ENCODE measurements around the gene MMP24.

- TF ChIP-seq ZC3H13 (CRISPR knock-in tag; IDR thresholded peaks at IDR 0.05) = no peak
- no peak for TF ChIP-seq CTCF (CRISPR knock-in tag; IDR thresholded peaks at IDR 0.05)
- no peak for TF ChIP-seq USF2 (IDR thresholded peaks at IDR 0.05; ENCODE audit: low read depth, low read length)
- no peak for TF ChIP-seq USF2 (CRISPR knock-in tag; IDR thresholded peaks at IDR 0.05; ENCODE audit: borderline replicate concordance)
- no peak for TF ChIP-seq ARNT (IDR thresholded peaks at IDR 0.05)
- no peak for TF ChIP-seq RARG (CRISPR knock-in tag; IDR thresholded peaks at IDR 0.05; ENCODE audit: low read depth)
- TF ChIP-seq THRA (CRISPR knock-in tag; IDR thresholded peaks at IDR 0.05; ENCODE audit: borderline replicate concordance) = no peak
- no peak for TF ChIP-seq KLF11 (CRISPR knock-in tag; IDR thresholded peaks at IDR 0.05)
- no peak for TF ChIP-seq RAD51 (IDR thresholded peaks at IDR 0.05; ENCODE audit: borderline replicate concordance)
- TF ChIP-seq ZNF850 (CRISPR knock-in tag; conservative IDR thresholded peaks at IDR 0.05) = no peak
- TF ChIP-seq TAF1 (CRISPR knock-in tag; IDR thresholded peaks at IDR 0.05) = no peak
- TF ChIP-seq KDM1A (CRISPR knock-in tag; IDR thresholded peaks at IDR 0.05) = no peak
- no peak for TF ChIP-seq EZH2 (conservative IDR thresholded peaks at IDR 0.05; ENCODE audit: low read depth, low read length)
These were observed 35.9 kb upstream of the MMP24 start for GRCh38 chr20:35190556-35190955.

Measured in HepG2 (cell line).